ENCODE measurements around the gene MRPS6.

DNA sequence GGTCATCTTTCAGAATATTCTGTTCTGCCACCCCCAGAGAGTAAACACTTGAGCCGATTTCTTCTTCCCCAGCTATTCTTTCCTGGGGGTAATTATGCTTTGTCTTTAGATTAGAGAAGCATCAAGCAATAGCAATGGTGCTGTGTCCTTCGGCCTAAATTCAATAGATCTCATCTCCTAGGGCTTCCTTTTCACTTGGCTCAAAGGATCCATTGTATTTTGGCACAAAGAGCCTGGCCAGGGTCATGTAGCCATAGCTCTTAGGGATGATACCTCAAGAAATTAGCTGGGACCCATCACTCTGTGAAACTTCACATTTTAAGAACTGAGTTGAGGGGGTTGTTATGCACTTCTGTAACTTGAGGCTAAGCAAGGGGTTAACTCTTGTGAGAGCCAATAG is 27.0 kb downstream of the MRPS6 start:
- TF ChIP-seq, protein P1, sequence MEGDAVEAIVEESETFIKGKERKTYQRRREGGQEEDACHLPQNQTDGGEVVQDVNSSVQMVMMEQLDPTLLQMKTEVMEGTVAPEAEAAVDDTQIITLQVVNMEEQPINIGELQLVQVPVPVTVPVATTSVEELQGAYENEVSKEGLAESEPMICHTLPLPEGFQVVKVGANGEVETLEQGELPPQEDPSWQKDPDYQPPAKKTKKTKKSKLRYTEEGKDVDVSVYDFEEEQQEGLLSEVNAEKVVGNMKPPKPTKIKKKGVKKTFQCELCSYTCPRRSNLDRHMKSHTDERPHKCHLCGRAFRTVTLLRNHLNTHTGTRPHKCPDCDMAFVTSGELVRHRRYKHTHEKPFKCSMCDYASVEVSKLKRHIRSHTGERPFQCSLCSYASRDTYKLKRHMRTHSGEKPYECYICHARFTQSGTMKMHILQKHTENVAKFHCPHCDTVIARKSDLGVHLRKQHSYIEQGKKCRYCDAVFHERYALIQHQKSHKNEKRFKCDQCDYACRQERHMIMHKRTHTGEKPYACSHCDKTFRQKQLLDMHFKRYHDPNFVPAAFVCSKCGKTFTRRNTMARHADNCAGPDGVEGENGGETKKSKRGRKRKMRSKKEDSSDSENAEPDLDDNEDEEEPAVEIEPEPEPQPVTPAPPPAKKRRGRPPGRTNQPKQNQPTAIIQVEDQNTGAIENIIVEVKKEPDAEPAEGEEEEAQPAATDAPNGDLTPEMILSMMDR (IDR thresholded peaks at IDR 0.05), result no peak
- TF ChIP-seq POLR2A (IDR thresholded peaks at IDR 0.05), result no peak

Measured in suprapubic skin (tissue), 3 donors.